Measurements from ENCODE around the gene STX2. TPM values are rescaled to one million over a fixed set of nuclear protein-coding genes. Genes with fewer than 3 reads are reported as not detected.
"Not testable (repeated sequence)": the region's sequence is repeated elsewhere in the genome, so short reads cannot be mapped to it uniquely, and the experiment has no call there.

Gene STX2
- total and polyA plus RNA-seq, 8 donors, result 18.1 to 36.9 (median 30.8) TPM

DNA sequence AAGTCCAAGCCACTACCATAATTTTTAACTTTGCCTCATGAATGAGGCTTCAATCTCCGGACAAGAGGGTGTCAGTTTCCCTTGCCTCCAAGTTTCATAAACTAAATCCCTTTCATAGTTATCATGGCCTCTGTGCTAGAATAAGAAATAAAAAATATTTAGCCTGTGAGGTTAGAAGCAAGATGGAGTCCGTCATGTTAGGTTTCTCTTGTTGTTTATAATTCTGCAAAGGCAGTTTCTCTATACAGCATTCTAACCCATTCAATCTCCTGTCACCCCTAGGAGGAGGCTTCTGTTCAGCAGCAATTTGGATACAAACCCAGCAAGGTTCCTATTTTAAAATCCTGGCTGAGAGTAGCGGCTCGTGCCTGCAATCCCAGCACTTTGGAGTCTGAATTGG is 17.0 kb upstream of the STX2 start:
- intact Hi-C loops (cut with DNase I), result no loop called here

GRCh38 chr12:130850418-130851021 is 11.5 kb upstream of the STX2 start:
- ATAC-seq (no peak), DNase-seq (no peak)
- no peak overlapping the region for H3K4me3 ChIP-seq
- intact Hi-C loops (cut with DNase I), result no loop called here
- TF ChIP-seq, protein P1, sequence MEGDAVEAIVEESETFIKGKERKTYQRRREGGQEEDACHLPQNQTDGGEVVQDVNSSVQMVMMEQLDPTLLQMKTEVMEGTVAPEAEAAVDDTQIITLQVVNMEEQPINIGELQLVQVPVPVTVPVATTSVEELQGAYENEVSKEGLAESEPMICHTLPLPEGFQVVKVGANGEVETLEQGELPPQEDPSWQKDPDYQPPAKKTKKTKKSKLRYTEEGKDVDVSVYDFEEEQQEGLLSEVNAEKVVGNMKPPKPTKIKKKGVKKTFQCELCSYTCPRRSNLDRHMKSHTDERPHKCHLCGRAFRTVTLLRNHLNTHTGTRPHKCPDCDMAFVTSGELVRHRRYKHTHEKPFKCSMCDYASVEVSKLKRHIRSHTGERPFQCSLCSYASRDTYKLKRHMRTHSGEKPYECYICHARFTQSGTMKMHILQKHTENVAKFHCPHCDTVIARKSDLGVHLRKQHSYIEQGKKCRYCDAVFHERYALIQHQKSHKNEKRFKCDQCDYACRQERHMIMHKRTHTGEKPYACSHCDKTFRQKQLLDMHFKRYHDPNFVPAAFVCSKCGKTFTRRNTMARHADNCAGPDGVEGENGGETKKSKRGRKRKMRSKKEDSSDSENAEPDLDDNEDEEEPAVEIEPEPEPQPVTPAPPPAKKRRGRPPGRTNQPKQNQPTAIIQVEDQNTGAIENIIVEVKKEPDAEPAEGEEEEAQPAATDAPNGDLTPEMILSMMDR (IDR thresholded peaks at IDR 0.05), result no peak
- peaks cover 0 to 13% of the 10 kb centered on the region in 2 donors for H3K27me3 ChIP-seq
- H3K36me3 ChIP-seq, result no peaks in the 10 kb centered on the region
- no peaks in the 10 kb centered on the region for H3K4me1 ChIP-seq
- H3K27ac ChIP-seq, result no peak overlapping the region
- peaks cover 0 to 4% of the 10 kb centered on the region in 2 donors for H3K9me3 ChIP-seq

More for the DNA sequence above, 17.0 kb upstream of the STX2 start:
- Histone ChIP-seq H3K36me3 (no peaks in the 10 kb centered on the region), H3K4me1 (no peaks in the 10 kb centered on the region), H3K9me3 (peaks cover 0 to 3% of the 10 kb centered on the region in 2 donors), H3K27me3 (peaks cover 0 to 13% of the 10 kb centered on the region in 2 donors), H3K27ac (no peak overlapping the region), H3K4me3 (no peak overlapping the region)
- DNase-seq (no peak), ATAC-seq (no peak)
- TF ChIP-seq, protein P1 (IDR thresholded peaks at IDR 0.05), result no peak

- DNase-seq (peak in 1 of 4 donors; percentile 34), ATAC-seq (peak; percentile 59)
- H3K4me1 ChIP-seq, result no peaks in the 10 kb centered on the region
- H3K27me3 ChIP-seq, result peaks cover 0 to 13% of the 10 kb centered on the region in 2 donors
- no peak overlapping the region for H3K4me3 ChIP-seq
- no peaks in the 10 kb centered on the region for H3K36me3 ChIP-seq
- intact Hi-C loops (cut with DNase I), result no loop called here
- H3K9me3 ChIP-seq, result peaks cover 0 to 4% of the 10 kb centered on the region in 2 donors
- no peak overlapping the region for H3K27ac ChIP-seq
- TF ChIP-seq, protein P1 (IDR thresholded peaks at IDR 0.05), result no peak
These were observed 10.7 kb upstream of the STX2 start for GRCh38 chr12:130849561-130850417.

DNA sequence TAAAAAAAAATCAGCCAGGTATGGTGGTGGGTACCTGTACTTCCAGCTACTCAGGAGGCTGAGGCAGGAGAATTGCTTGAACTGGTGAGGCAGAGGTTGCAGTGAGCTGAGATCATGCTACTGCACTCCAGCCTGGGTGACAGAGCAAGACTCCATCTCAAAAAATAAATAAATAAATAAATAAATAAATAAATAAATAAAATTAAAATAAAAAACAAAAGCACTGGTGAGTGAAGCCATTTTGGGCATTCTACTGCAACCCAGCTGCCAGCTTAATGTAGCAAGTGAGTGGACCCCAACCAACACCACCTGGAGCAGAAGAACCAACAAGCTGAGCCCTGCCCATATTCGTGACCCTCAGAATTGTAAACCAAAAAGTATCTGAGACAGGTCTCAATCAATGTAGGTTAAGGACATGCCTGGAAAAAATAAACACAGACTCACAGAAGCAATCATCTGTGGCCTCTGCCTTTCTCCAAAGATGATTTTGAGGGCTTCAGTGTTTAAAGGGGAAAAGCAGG is 9.8 kb upstream of the STX2 start:
- H3K27ac ChIP-seq; DNase-seq; H3K9me3 ChIP-seq; H3K4me3 ChIP-seq; H3K4me1 ChIP-seq; H3K27me3 ChIP-seq; H3K36me3 ChIP-seq; ATAC-seq; intact Hi-C loops (cut with DNase I): not testable (repeated sequence)

DNA sequence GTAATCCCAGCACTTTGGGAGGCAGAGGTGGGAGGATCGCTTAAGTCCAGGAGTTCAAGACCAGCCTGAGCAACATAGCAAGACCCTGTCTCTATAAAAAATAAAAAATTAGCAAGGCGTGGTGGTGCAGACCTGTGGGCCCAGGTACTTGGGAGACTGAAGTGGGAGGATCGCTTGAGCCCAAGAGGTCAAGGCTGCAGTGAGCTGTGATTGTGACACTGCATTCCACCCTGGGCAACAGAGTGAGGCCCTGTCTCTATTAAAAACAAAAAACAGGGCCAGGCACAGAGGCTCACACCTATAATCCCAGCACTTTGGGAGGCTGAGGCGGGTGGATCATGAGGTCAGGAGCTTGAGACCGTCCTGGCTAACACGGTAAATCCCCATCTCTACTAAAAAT is 9.1 kb upstream of the STX2 start:
- ATAC-seq; H3K4me3 ChIP-seq; intact Hi-C loops (cut with DNase I); H3K4me1 ChIP-seq; H3K36me3 ChIP-seq; DNase-seq; H3K27me3 ChIP-seq; H3K27ac ChIP-seq; H3K9me3 ChIP-seq: not testable (repeated sequence)

DNA sequence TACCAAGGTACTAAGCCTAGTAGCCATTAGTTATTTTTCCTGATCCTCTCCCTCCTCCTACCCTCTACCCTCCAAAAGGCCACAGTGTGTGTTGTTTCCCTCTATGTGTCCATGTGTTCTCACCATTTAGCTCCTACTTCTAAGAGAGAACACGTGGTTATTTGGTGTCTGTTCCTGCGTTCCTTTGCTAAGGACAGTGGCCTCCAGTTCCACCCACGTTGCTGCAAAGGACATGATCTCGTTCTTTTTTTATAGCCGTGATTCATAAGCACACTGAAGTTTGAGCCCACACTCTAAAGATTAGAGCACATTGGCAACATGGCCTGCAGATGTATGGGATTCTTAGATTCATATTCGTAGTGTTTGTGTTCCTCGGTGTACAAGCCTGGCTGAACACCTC is 8.1 kb upstream of the STX2 start:
- TF ChIP-seq, protein P1 (IDR thresholded peaks at IDR 0.05), result no peak

More for the DNA sequence above, 8.1 kb upstream of the STX2 start:
- no peaks in the 10 kb centered on the region for H3K4me1 ChIP-seq
- intact Hi-C loops (cut with DNase I), result no loop called here
- no peaks in the 10 kb centered on the region for H3K36me3 ChIP-seq
- no peaks in the 10 kb centered on the region for H3K27me3 ChIP-seq
- no peak overlapping the region for H3K27ac ChIP-seq
- H3K9me3 ChIP-seq, result peaks cover 0 to 4% of the 10 kb centered on the region in 2 donors
- ATAC-seq (no peak), DNase-seq (no peak)
- H3K4me3 ChIP-seq, result no peak overlapping the region
